Gastrocnemius medialis (tissue), 4 donors: ENCODE measurements around the gene FERMT1. TPM values are rescaled to one million over a fixed set of nuclear protein-coding genes. Genes with fewer than 3 reads are reported as not detected.
"Not testable (repeated sequence)": the region's sequence is repeated elsewhere in the genome, so short reads cannot be mapped to it uniquely, and the experiment has no call there.

Source experiments
- ATAC-seq, 2 donors: fragments of 150-250 bp; one replicate each; pipeline ENCODE4 v1.9.1; 2016
- DNase-seq, 2 donors: peaks; one replicate each; pipeline ENCODE4 v3.0.0-alpha.2; 2019
- H3K27ac ChIP-seq, 4 donors: fragments of 200-600 bp; sonication (generic); 1 replicate in 1 of 4; 2 replicates in 3 of 4; pipeline ENCODE4 v1.5.1; 2016 to 2018; ENCODE audit warnings: mild to moderate bottlenecking in 2 of 4, moderate library complexity in 1 of 4
- H3K27me3 ChIP-seq, 3 donors: fragments of 200-600 bp; sonication (generic) in 2 of 3; 1 replicate in 1 of 3; 2 replicates in 2 of 3; pipeline versions ENCODE4 v1.5.1 to v1.6.0; 2016 to 2019; ENCODE audit warnings: mild to moderate bottlenecking in 1 of 3, moderate library complexity in 1 of 3
- H3K36me3 ChIP-seq, 2 donors: fragments of 200-600 bp; sonication (generic) in 1 of 2; one replicate each; pipeline ENCODE4 v1.5.1; 2017 to 2018
- H3K4me1 ChIP-seq, 2 donors: fragments of 200-600 bp; sonication (generic) in 1 of 2; one replicate each; pipeline ENCODE4 v1.5.1; 2016 to 2017; ENCODE audit warnings: mild to moderate bottlenecking in 2 of 2
- H3K4me3 ChIP-seq, 4 donors: fragments of 200-600 bp; sonication (generic) in 3 of 4; 1 replicate in 1 of 4; 2 replicates in 3 of 4; pipeline ENCODE4 v1.5.1; 2016 to 2019; ENCODE audit warnings: mild to moderate bottlenecking in 2 of 4
- H3K9me3 ChIP-seq, 3 donors: fragments of 200-600 bp; sonication (generic) in 2 of 3; 1 replicate in 1 of 3; 2 replicates in 2 of 3; pipeline ENCODE4 v1.5.1; 2016 to 2019
- POLR2A ChIP-seq, 2 donors: fragments of 450-650 bp; IDR thresholded peaks; one replicate each; pipeline ENCODE4 v1.6.1; 2017; ENCODE audit warnings: antibody characterized with exemption in 2 of 2, mild to moderate bottlenecking in 2 of 2, moderate library complexity in 2 of 2
- in situ Hi-C, 4 donors: fragments of 200-750 bp; cut with MboI; loops; one replicate each; pipeline versions ENCODE4 v1.15.0 to v1.8.0; 2017; ENCODE audit warnings: low sequenced_read_pairs in 4 of 4
- intact Hi-C: fragments of 100-400 bp; cut with DNase I; formaldehyde crosslinking; loops from one replicate; pipeline ENCODE4 v1.15.1; 2023; ENCODE audit warnings: low total_unique reads
- total RNA-seq, 4 donors: library from RNA; depleted of rRNA; stranded (reverse); fragments of >200 nt; gene quantifications; one replicate each; pipeline versions ENCODE4 v1.1.0 to v1.2.3, GENCODE V29; 2016
- TF ChIP-seq, protein P1 (sequence below), 5 experiments: fragments of 450-650 bp in 3 of 5; fragments of 200-600 bp in 2 of 5; sonication (generic) in 2 of 5; IDR thresholded peaks in 4 of 5; conservative IDR thresholded peaks in 1 of 5; 1 replicate in 4 of 5; 2 replicates in 1 of 5; pipeline ENCODE4 v1.5.1; 2016 to 2019; ENCODE audit warnings: antibody characterized with exemption in 5 of 5, mild to moderate bottlenecking in 3 of 5, moderate library complexity in 3 of 5

The FERMT1 gene
- total RNA-seq, 4 donors from 2014 or later: 0.09 to 0.36 TPM; not detected in 2

- no peak for DNase-seq
- Histone ChIP-seq H3K36me3 (no peaks in the 10 kb centered on the region), H3K4me3 (no peak overlapping the region), H3K27ac (no peak overlapping the region), H3K27me3 (no peaks in the 10 kb centered on the region), H3K4me1 (no peaks in the 10 kb centered on the region), H3K9me3 (no peaks in the 10 kb centered on the region)
- intact Hi-C loops (no loop called here), in situ Hi-C loops (no loop called here)
- ATAC-seq: no peak
- TF ChIP-seq, protein P1, sequence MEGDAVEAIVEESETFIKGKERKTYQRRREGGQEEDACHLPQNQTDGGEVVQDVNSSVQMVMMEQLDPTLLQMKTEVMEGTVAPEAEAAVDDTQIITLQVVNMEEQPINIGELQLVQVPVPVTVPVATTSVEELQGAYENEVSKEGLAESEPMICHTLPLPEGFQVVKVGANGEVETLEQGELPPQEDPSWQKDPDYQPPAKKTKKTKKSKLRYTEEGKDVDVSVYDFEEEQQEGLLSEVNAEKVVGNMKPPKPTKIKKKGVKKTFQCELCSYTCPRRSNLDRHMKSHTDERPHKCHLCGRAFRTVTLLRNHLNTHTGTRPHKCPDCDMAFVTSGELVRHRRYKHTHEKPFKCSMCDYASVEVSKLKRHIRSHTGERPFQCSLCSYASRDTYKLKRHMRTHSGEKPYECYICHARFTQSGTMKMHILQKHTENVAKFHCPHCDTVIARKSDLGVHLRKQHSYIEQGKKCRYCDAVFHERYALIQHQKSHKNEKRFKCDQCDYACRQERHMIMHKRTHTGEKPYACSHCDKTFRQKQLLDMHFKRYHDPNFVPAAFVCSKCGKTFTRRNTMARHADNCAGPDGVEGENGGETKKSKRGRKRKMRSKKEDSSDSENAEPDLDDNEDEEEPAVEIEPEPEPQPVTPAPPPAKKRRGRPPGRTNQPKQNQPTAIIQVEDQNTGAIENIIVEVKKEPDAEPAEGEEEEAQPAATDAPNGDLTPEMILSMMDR (IDR thresholded peaks at IDR 0.05 in 4 of 5, conservative IDR thresholded peaks at IDR 0.05 in 1 of 5): no peak
- no peak for TF ChIP-seq POLR2A (IDR thresholded peaks at IDR 0.05)
Observed at GRCh38 chr20:6115221-6115895, 7.5 kb downstream of the FERMT1 start.

DNA sequence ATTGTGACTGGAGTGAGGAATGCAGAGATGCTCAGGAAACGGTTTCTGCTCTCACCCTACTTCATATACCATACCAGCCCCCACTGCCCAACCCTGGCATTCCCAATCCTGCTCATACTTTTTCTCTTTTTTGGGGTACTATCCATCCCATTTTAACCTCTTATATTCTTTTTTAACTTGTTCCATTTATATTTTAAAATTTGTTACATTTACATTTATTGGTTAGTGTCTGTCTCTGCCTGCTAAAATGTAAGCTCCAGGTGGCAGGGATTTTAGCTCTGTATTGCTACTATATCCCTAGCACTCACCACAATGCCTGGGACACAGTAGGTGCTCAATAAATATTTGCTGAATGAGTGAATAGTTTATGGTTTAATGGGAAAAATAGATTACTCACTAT, 8.1 kb downstream of the FERMT1 start:
- Histone ChIP-seq H3K9me3 (no peaks in the 10 kb centered on the region), H3K27ac (no peak overlapping the region), H3K4me3 (no peak overlapping the region), H3K36me3 (no peaks in the 10 kb centered on the region), H3K27me3 (no peaks in the 10 kb centered on the region), H3K4me1 (no peaks in the 10 kb centered on the region)
- intact Hi-C loops: no loop called here
- ATAC-seq: no peak
- in situ Hi-C loops: no loop called here
- no peak for TF ChIP-seq POLR2A (IDR thresholded peaks at IDR 0.05)
- TF ChIP-seq, protein P1 (IDR thresholded peaks at IDR 0.05 in 4 of 5, conservative IDR thresholded peaks at IDR 0.05 in 1 of 5): no peak
- no peak for DNase-seq

- Histone ChIP-seq H3K27me3 (no peaks in the 10 kb centered on the region), H3K9me3 (no peaks in the 10 kb centered on the region), H3K27ac (no peak overlapping the region), H3K36me3 (no peaks in the 10 kb centered on the region), H3K4me1 (no peaks in the 10 kb centered on the region), H3K4me3 (no peak overlapping the region)
- ATAC-seq (no peak), DNase-seq (no peak)
- intact Hi-C loops: no loop called here
- in situ Hi-C loops: no loop called here
- TF ChIP-seq, protein P1 (IDR thresholded peaks at IDR 0.05 in 4 of 5, conservative IDR thresholded peaks at IDR 0.05 in 1 of 5): no peak
- TF ChIP-seq POLR2A (IDR thresholded peaks at IDR 0.05): no peak
Observed at GRCh38 chr20:6113951-6114350, 8.9 kb downstream of the FERMT1 start.

- H3K4me3 ChIP-seq, in situ Hi-C loops, H3K4me1 ChIP-seq, H3K27ac ChIP-seq, H3K9me3 ChIP-seq, H3K36me3 ChIP-seq, ATAC-seq, intact Hi-C loops, DNase-seq, H3K27me3 ChIP-seq: not testable (repeated sequence)
Observed at GRCh38 chr20:6112965-6113364, 9.9 kb downstream of the FERMT1 start.

- no peak for TF ChIP-seq POLR2A (IDR thresholded peaks at IDR 0.05)
- TF ChIP-seq, protein P1 (IDR thresholded peaks at IDR 0.05 in 4 of 5, conservative IDR thresholded peaks at IDR 0.05 in 1 of 5): no peak
- Histone ChIP-seq H3K4me1 (no peaks in the 10 kb centered on the region), H3K27ac (no peak overlapping the region), H3K9me3 (no peaks in the 10 kb centered on the region), H3K36me3 (no peaks in the 10 kb centered on the region), H3K4me3 (no peak overlapping the region), H3K27me3 (no peaks in the 10 kb centered on the region)
- no peak for ATAC-seq
- in situ Hi-C loops: no loop called here
- DNase-seq: no peak
- intact Hi-C loops: no loop called here
Observed at GRCh38 chr20:6108330-6108729, 14.5 kb downstream of the FERMT1 start.
